Stimulated activated CD8-positive, alpha-beta memory T cell treated with anti-CD3 and anti-CD28 coated beads, Interleukin-12 subunit alpha, Interleukin-12 subunit beta, amount 100 ng/mL, for 4 hours (primary cell): Measurements from ENCODE around the gene LRRC52.

Source experiments
- DNase-seq: peaks from one replicate; pipeline ENCODE4 v3.0.0-alpha.2; 2020; ENCODE audit warnings: low read depth

Gene LRRC52

GRCh38 chr1:165537356-165538109 lies 6.3 kb upstream of the LRRC52 start:
- no peak for DNase-seq

GRCh38 chr1:165539306-165539705 lies 4.5 kb upstream of the LRRC52 start:
- DNase-seq = no peak

- no peak for DNase-seq
These were observed 3.9 kb upstream of the LRRC52 start for GRCh38 chr1:165539908-165540307.

- DNase-seq = no peak
These were observed 1.7 kb upstream of the LRRC52 start for GRCh38 chr1:165542015-165542631.

- no peak for DNase-seq
These were observed 1.2 kb upstream of the LRRC52 start for GRCh38 chr1:165542647-165543046.

- no peak for DNase-seq
These were observed 1.2 kb downstream of the LRRC52 start for GRCh38 chr1:165544996-165545395.

GRCh38 chr1:165545974-165546373 lies 2.2 kb downstream of the LRRC52 start:
- no peak for DNase-seq

GRCh38 chr1:165549973-165550372 lies 6.2 kb downstream of the LRRC52 start:
- no peak for DNase-seq

GRCh38 chr1:165551469-165551868 lies 7.7 kb downstream of the LRRC52 start:
- no peak for DNase-seq

GRCh38 chr1:165560883-165561656 lies 17.3 kb downstream of the LRRC52 start:
- no peak for DNase-seq

- DNase-seq = no peak
These were observed 18.8 kb downstream of the LRRC52 start for GRCh38 chr1:165562571-165562970.

- no peak for DNase-seq
These were observed 19.8 kb downstream of the LRRC52 start for GRCh38 chr1:165563551-165563950.

GRCh38 chr1:165564561-165564960 lies 20.8 kb downstream of the LRRC52 start:
- no peak for DNase-seq

GRCh38 chr1:165565751-165566490 lies 22.1 kb downstream of the LRRC52 start:
- DNase-seq = no peak

GRCh38 chr1:165570078-165570477 lies 26.3 kb downstream of the LRRC52 start:
- DNase-seq = no peak

- no peak for DNase-seq
These were observed 30.0 kb downstream of the LRRC52 start for GRCh38 chr1:165573787-165574186.

- no peak for DNase-seq
These were observed 30.5 kb downstream of the LRRC52 start for GRCh38 chr1:165574295-165574694.

GRCh38 chr1:165575468-165576099 lies 31.8 kb downstream of the LRRC52 start:
- DNase-seq = no peak

GRCh38 chr1:165576536-165576935 lies 32.7 kb downstream of the LRRC52 start:
- no peak for DNase-seq

GRCh38 chr1:165577707-165578106 lies 33.9 kb downstream of the LRRC52 start:
- no peak for DNase-seq

- DNase-seq = no peak
These were observed 37.4 kb downstream of the LRRC52 start for GRCh38 chr1:165580931-165581871.
